ENCODE results near the gene BICDL2. TPM values are rescaled to one million over a fixed set of nuclear protein-coding genes. Genes with fewer than 3 reads are reported as not detected.
"Not testable (repeated sequence)": the region's sequence is repeated elsewhere in the genome, so short reads cannot be mapped to it uniquely, and the experiment has no call there.

BICDL2 gene
- total RNA-seq, 4 donors from 2014 or later = 58.4 to 77.6 (median 69.3) TPM

DNA sequence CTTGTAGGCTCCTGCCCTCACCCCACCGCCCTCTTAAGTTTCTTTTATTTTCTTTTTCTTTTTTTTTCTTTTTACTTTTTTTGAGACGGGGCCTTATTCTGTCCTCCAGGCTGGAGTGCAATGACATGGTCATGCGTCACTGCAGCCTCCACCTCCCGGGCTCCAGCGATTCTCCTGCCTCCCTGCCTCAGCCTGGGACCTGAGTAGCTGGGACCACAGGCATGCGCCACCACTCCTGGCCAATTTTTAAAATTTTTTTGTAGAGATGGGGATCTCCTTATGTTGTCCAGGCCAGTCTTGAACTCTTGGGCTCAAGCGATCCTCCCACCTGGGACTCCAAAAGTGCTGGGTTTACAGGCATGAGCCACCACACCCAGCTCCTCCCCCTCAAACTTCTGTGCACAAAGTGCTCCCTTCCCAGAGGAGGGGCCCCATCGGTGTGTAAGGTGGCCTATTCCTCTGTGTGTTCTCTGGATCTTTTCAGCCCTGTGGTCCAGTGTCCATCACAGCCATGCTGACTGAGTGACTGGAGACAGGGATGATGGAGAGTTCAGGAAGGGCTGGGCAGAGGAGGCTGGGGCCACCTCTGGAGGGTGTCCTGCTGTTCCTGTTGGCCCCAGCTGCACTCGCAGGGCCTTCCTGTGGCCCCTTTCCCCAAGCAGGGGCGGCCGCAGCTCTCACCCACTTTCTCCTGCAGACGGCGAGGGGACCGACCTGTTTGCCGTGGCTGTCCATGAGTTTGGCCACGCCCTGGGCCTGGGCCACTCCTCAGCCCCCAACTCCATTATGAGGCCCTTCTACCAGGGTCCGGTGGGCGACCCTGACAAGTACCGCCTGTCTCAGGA, 19.8 kb upstream of the BICDL2 start:
- no peaks in the 10 kb centered on the region for H3K9me3 ChIP-seq
- H3K4me3 ChIP-seq = no peak overlapping the region
- no peaks in the 10 kb centered on the region for H3K36me3 ChIP-seq
- WGBS = 88% methylated on average over 8 of the region's 19 CpGs
- TF ChIP-seq POLR2A (IDR thresholded peaks at IDR 0.05) = no peak
- no peak for TF ChIP-seq EP300 (IDR thresholded peaks at IDR 0.05)
- TF ChIP-seq, protein P1, sequence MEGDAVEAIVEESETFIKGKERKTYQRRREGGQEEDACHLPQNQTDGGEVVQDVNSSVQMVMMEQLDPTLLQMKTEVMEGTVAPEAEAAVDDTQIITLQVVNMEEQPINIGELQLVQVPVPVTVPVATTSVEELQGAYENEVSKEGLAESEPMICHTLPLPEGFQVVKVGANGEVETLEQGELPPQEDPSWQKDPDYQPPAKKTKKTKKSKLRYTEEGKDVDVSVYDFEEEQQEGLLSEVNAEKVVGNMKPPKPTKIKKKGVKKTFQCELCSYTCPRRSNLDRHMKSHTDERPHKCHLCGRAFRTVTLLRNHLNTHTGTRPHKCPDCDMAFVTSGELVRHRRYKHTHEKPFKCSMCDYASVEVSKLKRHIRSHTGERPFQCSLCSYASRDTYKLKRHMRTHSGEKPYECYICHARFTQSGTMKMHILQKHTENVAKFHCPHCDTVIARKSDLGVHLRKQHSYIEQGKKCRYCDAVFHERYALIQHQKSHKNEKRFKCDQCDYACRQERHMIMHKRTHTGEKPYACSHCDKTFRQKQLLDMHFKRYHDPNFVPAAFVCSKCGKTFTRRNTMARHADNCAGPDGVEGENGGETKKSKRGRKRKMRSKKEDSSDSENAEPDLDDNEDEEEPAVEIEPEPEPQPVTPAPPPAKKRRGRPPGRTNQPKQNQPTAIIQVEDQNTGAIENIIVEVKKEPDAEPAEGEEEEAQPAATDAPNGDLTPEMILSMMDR (IDR thresholded peaks at IDR 0.05) = no peak
- TF ChIP-seq POLR2AphosphoS5 (IDR thresholded peaks at IDR 0.05) = no peak
- H3K27ac ChIP-seq = no peak overlapping the region
- H3K4me1 ChIP-seq = peaks cover 20% of the 10 kb centered on the region
- no peak for DNase-seq (ENCODE audit: low spot score in 2 of 2)
- no peaks in the 10 kb centered on the region for H3K27me3 ChIP-seq

DNA sequence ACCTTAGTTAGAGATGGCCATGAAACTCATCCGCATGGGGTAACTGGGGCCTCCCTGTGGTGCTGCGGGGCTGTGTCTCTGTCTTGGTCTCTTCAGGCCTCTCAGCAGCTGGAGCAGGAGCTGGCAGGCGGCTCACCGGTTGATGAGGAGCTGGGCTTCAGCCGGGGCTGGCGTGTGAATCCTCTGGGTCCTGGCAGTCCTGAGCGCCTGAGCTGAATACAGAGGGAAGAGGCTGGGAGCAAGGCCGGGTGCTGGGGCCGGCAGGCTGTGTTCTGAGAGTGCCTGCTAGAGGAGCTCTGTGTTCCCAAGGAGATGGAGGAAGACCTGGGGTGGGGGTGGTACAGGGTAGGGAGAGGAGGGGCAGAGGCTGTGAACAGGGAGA, 19.0 kb upstream of the BICDL2 start:
- H3K36me3 ChIP-seq; DNase-seq (ENCODE audit: low spot score in 2 of 2); H3K9me3 ChIP-seq; H3K27me3 ChIP-seq; H3K27ac ChIP-seq; H3K4me3 ChIP-seq: not testable (repeated sequence)
- WGBS = 67% methylated on average over 6 of the region's 9 CpGs
- H3K4me1 ChIP-seq = peaks cover 20% of the 10 kb centered on the region

DNA sequence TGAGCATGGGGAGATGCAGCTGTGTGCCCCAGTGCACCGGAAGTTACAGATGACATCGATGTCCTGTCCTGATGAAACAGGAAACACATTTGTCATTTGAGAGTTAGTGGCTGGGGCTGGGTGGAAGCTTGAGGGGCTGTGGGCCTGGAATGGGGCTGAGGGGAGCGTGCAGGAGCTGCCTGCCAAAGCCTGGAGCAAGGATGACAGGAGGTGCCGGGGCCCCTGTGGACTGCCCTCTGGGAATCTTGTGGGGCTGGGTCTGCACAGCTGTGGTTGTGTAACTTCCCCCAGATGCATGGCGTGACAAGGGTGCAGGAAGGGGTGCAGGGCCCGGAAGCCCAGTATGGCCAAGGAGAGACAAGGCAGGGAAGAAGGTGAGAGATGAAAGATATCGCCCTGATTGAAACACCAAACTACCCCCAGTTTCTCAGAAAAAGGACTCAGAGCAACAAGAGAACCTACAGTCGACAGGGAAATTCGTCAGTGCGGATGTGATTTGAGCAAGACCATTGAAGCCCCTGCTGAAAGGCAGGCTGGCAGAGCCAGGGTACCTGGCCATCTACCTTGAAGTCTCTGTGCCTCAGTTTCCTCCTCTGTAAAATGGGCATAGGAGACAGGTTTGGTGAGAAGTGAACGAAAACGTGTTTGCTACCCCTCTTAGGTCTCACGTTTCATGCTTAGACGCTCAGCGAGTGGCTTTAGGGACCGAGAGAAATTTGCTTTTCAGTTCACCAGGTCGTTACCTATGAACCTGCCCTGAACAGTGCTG, 18.4 kb upstream of the BICDL2 start:
- H3K4me1 ChIP-seq = peaks cover 19% of the 10 kb centered on the region
- H3K4me3 ChIP-seq = no peak overlapping the region
- TF ChIP-seq POLR2AphosphoS5 (IDR thresholded peaks at IDR 0.05) (no peak), EP300 (IDR thresholded peaks at IDR 0.05) (no peak), POLR2A (IDR thresholded peaks at IDR 0.05) (no peak)
- TF ChIP-seq, protein P1 (IDR thresholded peaks at IDR 0.05) = no peak
- no peaks in the 10 kb centered on the region for H3K36me3 ChIP-seq
- H3K27me3 ChIP-seq = peaks cover 2% of the 10 kb centered on the region
- no peak for DNase-seq (ENCODE audit: low spot score in 2 of 2)
- H3K9me3 ChIP-seq = no peaks in the 10 kb centered on the region
- WGBS = 83% methylated on average over 17 of the region's 17 CpGs
- no peak overlapping the region for H3K27ac ChIP-seq

DNA sequence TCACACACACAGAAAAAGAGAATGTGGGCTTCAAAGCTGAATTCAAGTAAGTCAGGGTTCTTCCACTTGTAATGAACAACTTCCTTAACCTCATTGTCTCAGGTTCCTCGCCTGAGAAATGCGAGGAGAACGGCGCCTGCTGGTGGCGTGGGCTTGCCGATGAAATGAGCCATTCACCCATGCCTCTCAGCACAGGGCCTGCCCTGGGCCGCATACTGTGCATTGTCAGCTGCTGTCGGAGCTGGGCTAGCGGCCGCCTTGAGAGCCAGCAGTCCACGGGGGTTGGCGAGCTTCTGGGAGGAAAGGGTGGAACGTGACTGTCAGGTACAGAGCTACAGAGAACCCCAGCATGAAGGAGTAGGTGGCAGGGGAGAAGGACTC, 16.6 kb upstream of the BICDL2 start:
- DNase-seq (ENCODE audit: low spot score in 2 of 2); H3K4me1 ChIP-seq; H3K9me3 ChIP-seq; H3K27ac ChIP-seq; H3K4me3 ChIP-seq; H3K36me3 ChIP-seq: not testable (repeated sequence)
- H3K27me3 ChIP-seq = peaks cover 20% of the 10 kb centered on the region
- 91% methylated on average over 8 of the region's 13 CpGs for WGBS

DNA sequence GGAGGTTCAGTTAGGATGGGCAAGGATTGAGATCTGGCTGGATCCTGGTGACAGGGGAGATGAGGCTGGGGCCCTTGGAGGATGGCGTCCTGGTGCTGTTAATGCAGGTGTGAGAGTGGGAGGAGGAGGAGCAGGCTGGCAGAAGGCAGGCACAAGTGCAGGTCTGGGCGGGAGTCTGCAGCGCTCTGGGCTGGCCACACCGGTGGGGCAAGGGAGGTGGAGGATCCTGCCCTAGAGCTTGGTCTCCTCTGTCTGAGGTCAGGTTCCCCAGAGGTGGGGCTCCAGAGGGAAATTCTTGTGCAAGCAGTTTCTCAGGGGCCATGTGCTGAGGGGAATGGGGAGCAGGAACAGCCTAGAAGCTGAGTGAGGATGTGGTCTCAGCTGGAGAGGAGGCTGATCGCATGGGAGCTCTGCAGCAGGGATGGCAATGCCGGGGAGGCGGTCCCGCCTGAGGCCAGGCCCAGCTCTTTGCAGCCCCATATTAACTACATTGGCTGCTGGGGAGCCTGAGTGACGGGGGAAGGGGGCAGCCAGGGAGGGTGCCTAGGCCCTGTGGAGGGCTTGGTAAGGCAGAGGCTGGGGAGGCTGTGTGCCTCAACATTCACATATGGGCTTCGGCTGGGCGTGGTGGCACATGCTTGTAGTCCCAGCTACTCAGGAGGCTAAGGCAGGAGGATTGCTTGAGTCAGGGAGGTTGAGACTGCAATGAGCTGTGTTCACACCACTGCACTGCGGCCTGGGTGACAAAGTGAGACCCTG, 16.0 kb upstream of the BICDL2 start:
- H3K4me1 ChIP-seq; H3K27ac ChIP-seq; H3K9me3 ChIP-seq; DNase-seq (ENCODE audit: low spot score in 2 of 2); H3K4me3 ChIP-seq; H3K36me3 ChIP-seq: not testable (repeated sequence)
- WGBS = 36% methylated on average over 4 of the region's 12 CpGs
- peaks cover 26% of the 10 kb centered on the region for H3K27me3 ChIP-seq

DNA sequence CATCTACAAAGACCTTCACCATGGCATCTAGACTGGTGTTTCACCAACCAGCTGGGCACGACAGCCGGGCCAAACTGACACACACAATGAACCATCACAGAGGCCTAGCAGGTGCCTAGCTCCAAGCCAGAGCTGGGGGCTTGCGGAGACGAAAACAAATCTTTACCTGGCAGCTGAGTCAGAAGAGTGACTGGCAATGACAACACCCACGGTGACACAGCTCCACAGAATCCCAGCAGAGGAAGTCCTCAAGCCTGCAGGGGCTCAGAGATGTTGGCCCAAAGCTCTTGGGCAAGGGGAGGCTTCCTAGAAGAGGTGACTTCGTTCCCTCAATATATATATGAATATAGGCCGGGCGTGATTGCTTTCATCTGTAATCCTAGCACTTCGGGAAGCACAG, 14.8 kb upstream of the BICDL2 start:
- no peak overlapping the region for H3K4me3 ChIP-seq
- TF ChIP-seq, protein P1 (IDR thresholded peaks at IDR 0.05) = no peak
- TF ChIP-seq EP300 (IDR thresholded peaks at IDR 0.05) (no peak), POLR2A (IDR thresholded peaks at IDR 0.05) (no peak), POLR2AphosphoS5 (IDR thresholded peaks at IDR 0.05) (no peak)
- H3K9me3 ChIP-seq = no peaks in the 10 kb centered on the region
- no peaks in the 10 kb centered on the region for H3K36me3 ChIP-seq
- no peak for DNase-seq (ENCODE audit: low spot score in 2 of 2)
- peaks cover 10% of the 10 kb centered on the region for H3K4me1 ChIP-seq
- 53% methylated on average over 9 of the region's 9 CpGs for WGBS
- H3K27ac ChIP-seq = no peak overlapping the region
- peaks cover 38% of the 10 kb centered on the region for H3K27me3 ChIP-seq

Data from suprapubic skin (tissue), 4 donors.